ENCODE results near the gene FOSB.

- TF ChIP-seq CTCF (IDR thresholded peaks at IDR 0.05; ENCODE audit: insufficient read depth, low read depth, low read length) (no peak), EZH2 (IDR thresholded peaks at IDR 0.05; ENCODE audit: insufficient read depth, low read length) (no peak)
Observed at GRCh38 chr19:45439190-45439568, 28.6 kb upstream of the FOSB start.
